ENCODE measurements around the gene TPRN. TPM values are rescaled to one million over a fixed set of nuclear protein-coding genes. Genes with fewer than 3 reads are reported as not detected.

The TPRN gene
- total and polyA plus RNA-seq, 9 of the 15 experiments (the other 6 are each of a cell fraction or from before 2014, with no cell fraction given), result 0.31 to 31.9 (median 4.4) TPM

DNA sequence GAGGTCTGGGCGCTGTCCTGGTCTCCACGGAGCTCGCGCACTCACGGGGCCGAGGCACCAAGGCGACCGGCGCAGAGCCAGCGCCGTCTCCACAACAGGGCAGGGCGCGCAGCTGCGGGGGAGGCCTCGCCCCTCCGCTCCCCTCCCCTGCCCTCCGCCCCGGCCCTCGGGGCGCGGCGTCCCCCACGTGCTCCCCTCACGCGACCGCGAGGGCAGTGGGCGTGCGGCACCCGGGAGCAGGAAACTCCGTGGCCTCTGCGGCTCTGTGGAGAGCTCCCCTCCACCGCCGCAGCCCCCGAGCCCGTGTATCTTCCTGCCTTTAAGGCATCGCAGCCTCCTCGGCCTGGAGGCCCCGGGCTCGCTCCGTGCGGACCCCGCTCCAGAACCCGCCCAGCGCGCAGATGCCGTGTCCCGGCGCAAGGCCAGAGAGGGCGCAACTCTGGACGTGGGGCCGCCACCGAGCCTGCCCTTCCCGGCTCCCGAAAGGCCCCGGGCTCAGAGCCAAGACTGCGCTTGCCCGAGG is 39.8 kb upstream of the TPRN start (continued):
- TF ChIP-seq ELF1 (tag; IDR thresholded peaks at IDR 0.05), result no peak
- peak; percentile 58 for TF ChIP-seq SOX6 (IDR thresholded peaks at IDR 0.05)
- 0 out of 2 replicates have a peak, but pooled peaks have one; percentile 72 for TF ChIP-seq ZNF282 (CRISPR knock-in tag; IDR thresholded peaks at IDR 0.05)
- 0 out of 2 replicates have a peak, but pooled peaks have one; percentile 33 for TF ChIP-seq SMAD3 (CRISPR knock-in tag; conservative IDR thresholded peaks at IDR 0.05)
- peak; percentile 89 for TF ChIP-seq TARDBP (IDR thresholded peaks at IDR 0.05)
- TF ChIP-seq, protein P1, sequence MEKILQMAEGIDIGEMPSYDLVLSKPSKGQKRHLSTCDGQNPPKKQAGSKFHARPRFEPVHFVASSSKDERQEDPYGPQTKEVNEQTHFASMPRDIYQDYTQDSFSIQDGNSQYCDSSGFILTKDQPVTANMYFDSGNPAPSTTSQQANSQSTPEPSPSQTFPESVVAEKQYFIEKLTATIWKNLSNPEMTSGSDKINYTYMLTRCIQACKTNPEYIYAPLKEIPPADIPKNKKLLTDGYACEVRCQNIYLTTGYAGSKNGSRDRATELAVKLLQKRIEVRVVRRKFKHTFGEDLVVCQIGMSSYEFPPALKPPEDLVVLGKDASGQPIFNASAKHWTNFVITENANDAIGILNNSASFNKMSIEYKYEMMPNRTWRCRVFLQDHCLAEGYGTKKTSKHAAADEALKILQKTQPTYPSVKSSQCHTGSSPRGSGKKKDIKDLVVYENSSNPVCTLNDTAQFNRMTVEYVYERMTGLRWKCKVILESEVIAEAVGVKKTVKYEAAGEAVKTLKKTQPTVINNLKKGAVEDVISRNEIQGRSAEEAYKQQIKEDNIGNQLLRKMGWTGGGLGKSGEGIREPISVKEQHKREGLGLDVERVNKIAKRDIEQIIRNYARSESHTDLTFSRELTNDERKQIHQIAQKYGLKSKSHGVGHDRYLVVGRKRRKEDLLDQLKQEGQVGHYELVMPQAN (IDR thresholded peaks at IDR 0.05; ENCODE audit: borderline replicate concordance), result peak; percentile 91
- TF ChIP-seq CBFA2T2 (conservative IDR thresholded peaks at IDR 0.05), result no peak
- 0 out of 2 replicates have a peak, but pooled peaks have one; percentile 47 for TF ChIP-seq ZNF12 (CRISPR knock-in tag; IDR thresholded peaks at IDR 0.05)
- peak; percentile 99 for TF ChIP-seq FOXJ2 (tag; IDR thresholded peaks at IDR 0.05)
- TF ChIP-seq, protein P2, sequence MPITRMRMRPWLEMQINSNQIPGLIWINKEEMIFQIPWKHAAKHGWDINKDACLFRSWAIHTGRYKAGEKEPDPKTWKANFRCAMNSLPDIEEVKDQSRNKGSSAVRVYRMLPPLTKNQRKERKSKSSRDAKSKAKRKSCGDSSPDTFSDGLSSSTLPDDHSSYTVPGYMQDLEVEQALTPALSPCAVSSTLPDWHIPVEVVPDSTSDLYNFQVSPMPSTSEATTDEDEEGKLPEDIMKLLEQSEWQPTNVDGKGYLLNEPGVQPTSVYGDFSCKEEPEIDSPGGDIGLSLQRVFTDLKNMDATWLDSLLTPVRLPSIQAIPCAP (CRISPR knock-in tag; IDR thresholded peaks at IDR 0.05; ENCODE audit: borderline replicate concordance), result no peak
- TF ChIP-seq DMBX1 (CRISPR knock-in tag; IDR thresholded peaks at IDR 0.05; ENCODE audit: borderline replicate concordance), result peak; percentile 64; the same call in 1 of the 2 replicates
- 0 out of 2 replicates have a peak, but pooled peaks have one; percentile 4 for TF ChIP-seq JUND (IDR thresholded peaks at IDR 0.05; ENCODE audit: borderline replicate concordance, low read depth, low read length)
- TF ChIP-seq JUND (tag; IDR thresholded peaks at IDR 0.05; ENCODE audit: borderline replicate concordance, low read depth, low read length), result no peak
- TF ChIP-seq CTCF (IDR thresholded peaks at IDR 0.05 in 2 of 3, conservative IDR thresholded peaks at IDR 0.05 in 1 of 3; ENCODE audit: insufficient read depth in 2 of 3, low read depth in 1 of 3, low read length in 3 of 3), result peak; percentile 31 to 46 (median 41); a peak in 4 of 6 replicates
- TF ChIP-seq FOXP1 (CRISPR knock-in tag; IDR thresholded peaks at IDR 0.05), result peak; percentile 79; the same call in 1 of the 2 replicates
- TF ChIP-seq, protein P3, sequence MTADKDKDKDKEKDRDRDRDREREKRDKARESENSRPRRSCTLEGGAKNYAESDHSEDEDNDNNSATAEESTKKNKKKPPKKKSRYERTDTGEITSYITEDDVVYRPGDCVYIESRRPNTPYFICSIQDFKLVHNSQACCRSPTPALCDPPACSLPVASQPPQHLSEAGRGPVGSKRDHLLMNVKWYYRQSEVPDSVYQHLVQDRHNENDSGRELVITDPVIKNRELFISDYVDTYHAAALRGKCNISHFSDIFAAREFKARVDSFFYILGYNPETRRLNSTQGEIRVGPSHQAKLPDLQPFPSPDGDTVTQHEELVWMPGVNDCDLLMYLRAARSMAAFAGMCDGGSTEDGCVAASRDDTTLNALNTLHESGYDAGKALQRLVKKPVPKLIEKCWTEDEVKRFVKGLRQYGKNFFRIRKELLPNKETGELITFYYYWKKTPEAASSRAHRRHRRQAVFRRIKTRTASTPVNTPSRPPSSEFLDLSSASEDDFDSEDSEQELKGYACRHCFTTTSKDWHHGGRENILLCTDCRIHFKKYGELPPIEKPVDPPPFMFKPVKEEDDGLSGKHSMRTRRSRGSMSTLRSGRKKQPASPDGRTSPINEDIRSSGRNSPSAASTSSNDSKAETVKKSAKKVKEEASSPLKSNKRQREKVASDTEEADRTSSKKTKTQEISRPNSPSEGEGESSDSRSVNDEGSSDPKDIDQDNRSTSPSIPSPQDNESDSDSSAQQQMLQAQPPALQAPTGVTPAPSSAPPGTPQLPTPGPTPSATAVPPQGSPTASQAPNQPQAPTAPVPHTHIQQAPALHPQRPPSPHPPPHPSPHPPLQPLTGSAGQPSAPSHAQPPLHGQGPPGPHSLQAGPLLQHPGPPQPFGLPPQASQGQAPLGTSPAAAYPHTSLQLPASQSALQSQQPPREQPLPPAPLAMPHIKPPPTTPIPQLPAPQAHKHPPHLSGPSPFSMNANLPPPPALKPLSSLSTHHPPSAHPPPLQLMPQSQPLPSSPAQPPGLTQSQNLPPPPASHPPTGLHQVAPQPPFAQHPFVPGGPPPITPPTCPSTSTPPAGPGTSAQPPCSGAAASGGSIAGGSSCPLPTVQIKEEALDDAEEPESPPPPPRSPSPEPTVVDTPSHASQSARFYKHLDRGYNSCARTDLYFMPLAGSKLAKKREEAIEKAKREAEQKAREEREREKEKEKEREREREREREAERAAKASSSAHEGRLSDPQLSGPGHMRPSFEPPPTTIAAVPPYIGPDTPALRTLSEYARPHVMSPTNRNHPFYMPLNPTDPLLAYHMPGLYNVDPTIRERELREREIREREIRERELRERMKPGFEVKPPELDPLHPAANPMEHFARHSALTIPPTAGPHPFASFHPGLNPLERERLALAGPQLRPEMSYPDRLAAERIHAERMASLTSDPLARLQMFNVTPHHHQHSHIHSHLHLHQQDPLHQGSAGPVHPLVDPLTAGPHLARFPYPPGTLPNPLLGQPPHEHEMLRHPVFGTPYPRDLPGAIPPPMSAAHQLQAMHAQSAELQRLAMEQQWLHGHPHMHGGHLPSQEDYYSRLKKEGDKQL (CRISPR knock-in tag; IDR thresholded peaks at IDR 0.05; ENCODE audit: borderline replicate concordance), result 0 out of 2 replicates have a peak, but pooled peaks have one; percentile 83
- peak; percentile 71; the same call in 1 of the 2 replicates for TF ChIP-seq HLTF (IDR thresholded peaks at IDR 0.05)
